Smooth muscle cell (in vitro differentiated cells): ENCODE data around the gene DUOXA1. TPM values are rescaled to one million over a fixed set of nuclear protein-coding genes. Genes with fewer than 3 reads are reported as not detected.

ENCODE experiments used
- DNase-seq: peaks from one replicate; lab custom pipeline; 2025; ENCODE audit not compliant: unreplicated experiment; lab: John Stamatoyannopoulos, UW
- H2AFZ ChIP-seq: fragments of 200-600 bp; sonication (generic); 2 replicates; pipeline ENCODE4 v1.6.0; 2016; ENCODE audit warnings: antibody characterized with exemption, low read depth, mild to moderate bottlenecking
- H3F3A ChIP-seq: fragments of 200-600 bp; sonication (generic); 2 replicates; pipeline ENCODE4 v1.6.0; 2017; ENCODE audit warnings: antibody characterized with exemption, low read depth
- H3K27ac ChIP-seq: fragments of 200-600 bp; sonication (generic); 2 replicates; pipeline ENCODE4 v1.5.1; 2016; ENCODE audit warnings: low read depth, mild to moderate bottlenecking
- H3K27me3 ChIP-seq: fragments of 200-600 bp; sonication (generic); 2 replicates; pipeline ENCODE4 v1.6.1; 2016; ENCODE audit warnings: low read depth, mild to moderate bottlenecking
- H3K36me3 ChIP-seq: fragments of 200-600 bp; sonication (generic); 2 replicates; pipeline ENCODE4 v1.5.1; 2016; ENCODE audit warnings: low read depth
- H3K4me1 ChIP-seq: fragments of 200-600 bp; sonication (generic); 2 replicates; pipeline ENCODE4 v1.5.1; 2016; ENCODE audit warnings: low read depth
- H3K4me2 ChIP-seq: fragments of 200-600 bp; sonication (generic); 2 replicates; pipeline ENCODE4 v1.6.0; 2016; ENCODE audit warnings: mild to moderate bottlenecking
- H3K4me3 ChIP-seq: fragments of 200-600 bp; sonication (generic); 2 replicates; pipeline ENCODE4 v1.5.1; 2016; ENCODE audit warnings: mild to moderate bottlenecking
- H3K79me2 ChIP-seq: fragments of 200-600 bp; sonication (generic); 2 replicates; pipeline ENCODE4 v1.6.0; 2016; ENCODE audit warnings: low read depth, mild to moderate bottlenecking
- H3K9ac ChIP-seq: fragments of 200-600 bp; sonication (generic); 2 replicates; pipeline ENCODE4 v1.6.0; 2016; ENCODE audit warnings: low read depth
- H3K9me3 ChIP-seq: fragments of 200-600 bp; sonication (generic); replicated peaks from 2 replicates; pipeline ENCODE4 v1.5.1; 2016; ENCODE audit warnings: low read depth
- H4K20me1 ChIP-seq: fragments of 200-600 bp; sonication (generic); 2 replicates; pipeline ENCODE4 v1.6.0; 2016; ENCODE audit warnings: low read depth
- WGBS: methylation state at CpG from one replicate; pipeline ENCODE4 v1.1.7; 2016; ENCODE audit warnings: low lambda C conversion rate; 5-methylcytosine and 5-hydroxymethylcytosine counted together
- polyA plus RNA-seq: library from polyadenylated mRNA; unstranded; fragments of >200 nt; fragmentation: Nextera tagmentation; extraction: Ambion mirVana; gene quantifications from 2 replicates; pipeline ENCODE4 v1.2.1, GENCODE V29; 2016
- total RNA-seq: library from RNA; depleted of rRNA; stranded (reverse); fragments of >200 nt; gene quantifications from 2 replicates; pipeline ENCODE4 v1.2.3, GENCODE V29; 2014
- TF ChIP-seq, protein P1 (sequence below): fragments of 200-600 bp; sonication (generic); IDR thresholded peaks from 2 replicates; pipeline ENCODE4 v1.5.1; 2017; ENCODE audit warnings: borderline replicate concordance, mild to moderate bottlenecking, antibody characterized with exemption; ENCODE audit not compliant: insufficient read depth, poor library complexity, severe bottlenecking

DUOXA1 gene
- total and polyA plus RNA-seq, 2 experiments from 2014 or later = 2.8 to 7.6 TPM

GRCh38 chr15:45110256-45110820 is 19.3 kb downstream of the DUOXA1 start:
- Histone ChIP-seq H3K27me3 (peaks cover 69% of the 10 kb centered on the region), H3K9me3 (no peaks in the 10 kb centered on the region)
- 75% methylated on average over 11 of the region's 11 CpGs for WGBS

DNA sequence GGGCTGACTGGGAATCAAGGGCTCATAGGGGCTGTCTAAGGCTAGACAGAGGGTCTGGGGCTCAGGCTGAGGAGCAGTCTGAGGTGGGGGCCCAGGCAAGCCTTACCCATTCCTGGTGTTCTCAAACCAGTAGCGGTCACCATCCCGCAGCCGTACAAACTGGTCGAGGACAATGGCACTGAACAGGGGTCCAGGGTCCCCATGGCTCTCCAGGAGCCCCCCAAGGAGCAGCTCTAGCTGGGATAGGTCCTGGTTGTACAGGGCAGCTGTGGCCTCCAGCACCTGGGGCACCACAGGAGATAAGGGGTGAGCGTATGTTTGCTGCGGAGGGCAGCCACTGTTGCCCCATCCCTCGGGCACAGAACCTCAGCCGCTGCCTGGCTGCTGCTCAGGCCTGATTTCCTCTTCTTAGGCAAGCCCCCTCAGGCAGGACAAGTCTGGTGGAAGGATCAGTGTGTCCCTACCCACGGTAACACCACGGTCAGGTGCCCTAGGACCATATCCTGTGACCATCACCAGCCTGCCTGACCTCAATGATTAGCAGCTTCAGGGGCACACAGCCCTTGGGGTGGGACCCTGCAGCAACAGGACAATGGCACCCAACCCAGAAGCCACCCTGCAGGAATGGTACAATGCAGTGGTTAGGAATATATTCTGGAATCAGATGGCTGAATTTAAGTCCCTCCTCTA is 21.6 kb downstream of the DUOXA1 start:
- H4K20me1 ChIP-seq = no peaks in the 10 kb centered on the region
- H3K27ac ChIP-seq = no peak overlapping the region
- no peaks in the 10 kb centered on the region for H3K36me3 ChIP-seq
- TF ChIP-seq, protein P1, sequence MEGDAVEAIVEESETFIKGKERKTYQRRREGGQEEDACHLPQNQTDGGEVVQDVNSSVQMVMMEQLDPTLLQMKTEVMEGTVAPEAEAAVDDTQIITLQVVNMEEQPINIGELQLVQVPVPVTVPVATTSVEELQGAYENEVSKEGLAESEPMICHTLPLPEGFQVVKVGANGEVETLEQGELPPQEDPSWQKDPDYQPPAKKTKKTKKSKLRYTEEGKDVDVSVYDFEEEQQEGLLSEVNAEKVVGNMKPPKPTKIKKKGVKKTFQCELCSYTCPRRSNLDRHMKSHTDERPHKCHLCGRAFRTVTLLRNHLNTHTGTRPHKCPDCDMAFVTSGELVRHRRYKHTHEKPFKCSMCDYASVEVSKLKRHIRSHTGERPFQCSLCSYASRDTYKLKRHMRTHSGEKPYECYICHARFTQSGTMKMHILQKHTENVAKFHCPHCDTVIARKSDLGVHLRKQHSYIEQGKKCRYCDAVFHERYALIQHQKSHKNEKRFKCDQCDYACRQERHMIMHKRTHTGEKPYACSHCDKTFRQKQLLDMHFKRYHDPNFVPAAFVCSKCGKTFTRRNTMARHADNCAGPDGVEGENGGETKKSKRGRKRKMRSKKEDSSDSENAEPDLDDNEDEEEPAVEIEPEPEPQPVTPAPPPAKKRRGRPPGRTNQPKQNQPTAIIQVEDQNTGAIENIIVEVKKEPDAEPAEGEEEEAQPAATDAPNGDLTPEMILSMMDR = no peak
- no peak overlapping the region for H3K9ac ChIP-seq
- no peak overlapping the region for H2AFZ ChIP-seq
- H3K9me3 ChIP-seq = no peaks in the 10 kb centered on the region
- no peaks in the 10 kb centered on the region for H3K4me1 ChIP-seq
- H3K79me2 ChIP-seq = no peaks in the 10 kb centered on the region
- H3K4me3 ChIP-seq = no peak overlapping the region
- H3F3A ChIP-seq = no peaks in the 10 kb centered on the region
- 94% methylated on average over 10 of the region's 10 CpGs for WGBS
- no peak overlapping the region for H3K4me2 ChIP-seq
- no peak for DNase-seq
- peaks cover 54% of the 10 kb centered on the region for H3K27me3 ChIP-seq

More at GRCh38 chr15:45110256-45110820, 19.3 kb downstream of the DUOXA1 start:
- Histone ChIP-seq H3K9ac (no peak overlapping the region), H3K36me3 (no peaks in the 10 kb centered on the region), H2AFZ (no peak overlapping the region), H3K4me3 (no peak overlapping the region), H4K20me1 (no peaks in the 10 kb centered on the region), H3K27ac (no peak overlapping the region), H3K4me2 (no peak overlapping the region), H3K79me2 (no peaks in the 10 kb centered on the region), H3K4me1 (peaks cover 8% of the 10 kb centered on the region), H3F3A (no peaks in the 10 kb centered on the region)
- TF ChIP-seq, protein P1 = peak; percentile 20
- no peak for DNase-seq

- H3K27ac ChIP-seq = no peak overlapping the region
- TF ChIP-seq, protein P1 = no peak
- no peak overlapping the region for H2AFZ ChIP-seq
- no peaks in the 10 kb centered on the region for H3K79me2 ChIP-seq
- no peaks in the 10 kb centered on the region for H3K36me3 ChIP-seq
- H3K4me3 ChIP-seq = no peak overlapping the region
- H4K20me1 ChIP-seq = no peaks in the 10 kb centered on the region
- H3K9me3 ChIP-seq = no peaks in the 10 kb centered on the region
- H3K9ac ChIP-seq = no peak overlapping the region
- DNase-seq = no peak
- 83% methylated on average over 14 of the region's 15 CpGs for WGBS
- H3K4me1 ChIP-seq = no peaks in the 10 kb centered on the region
- no peaks in the 10 kb centered on the region for H3F3A ChIP-seq
- H3K27me3 ChIP-seq = peaks cover 48% of the 10 kb centered on the region
- H3K4me2 ChIP-seq = no peak overlapping the region
Measured at GRCh38 chr15:45106002-45106790, 23.5 kb downstream of the DUOXA1 start.
